ENCODE measurements around the gene PTPN13.

GRCh38 chr4:86630629-86631028 lies 36.5 kb downstream of the PTPN13 start:
- no peak for TF ChIP-seq CTCF (IDR thresholded peaks at IDR 0.05)
- TF ChIP-seq POLR2A (IDR thresholded peaks at IDR 0.05): no peak
